Common myeloid progenitor, CD34-positive (primary cell): ENCODE measurements around the gene YPEL3.

Experiments
- CTCF ChIA-PET: fragments of 350-600 bp; sonication (Branson Sonifier 250); formaldehyde crosslinking; loops from one replicate; lab custom pipeline; 2021; ENCODE audit warnings: antibody characterized with exemption; lab: Charles Lee
- POLR2A ChIA-PET: fragments of 350-600 bp; sonication (Branson Sonifier 250); formaldehyde crosslinking; loops from one replicate; lab custom pipeline; 2021; ENCODE audit warnings: antibody characterized with exemption; lab: Charles Lee
- DNase-seq, 3 donors: peaks; one replicate each; pipeline versions ENCODE4 v3.0.0 to v3.0.0-alpha.2; 2013
- H3K27ac ChIP-seq, 2 experiments: 1 replicate in 1 of 2; 2 replicates in 1 of 2; pipeline ENCODE4 v1.7.0; 2013; ENCODE audit warnings: inconsistent platforms in 2 of 2, low read length in 2 of 2, mild to moderate bottlenecking in 2 of 2, low read depth in 1 of 2, moderate library complexity in 1 of 2; ENCODE audit not compliant: severe bottlenecking in 2 of 2, insufficient read depth in 1 of 2, poor library complexity in 1 of 2
- H3K27me3 ChIP-seq, 5 experiments: replicated peaks in 2 of 5; 1 replicate in 3 of 5; 2 replicates in 2 of 5; pipeline versions ENCODE4 v1.6.1 to v1.7.0; 2013; ENCODE audit warnings: low read length in 4 of 5, mild to moderate bottlenecking in 2 of 5, moderate library complexity in 2 of 5, inconsistent platforms in 1 of 5; ENCODE audit not compliant: insufficient read depth in 5 of 5, control insufficient read depth in 4 of 5
- H3K36me3 ChIP-seq, 4 experiments: 1 replicate in 2 of 4; 2 replicates in 2 of 4; pipeline versions ENCODE4 v1.6.1 to v1.7.0; 2013; ENCODE audit warnings: low read length in 3 of 4, control low read depth in 1 of 4, mild to moderate bottlenecking in 1 of 4; ENCODE audit not compliant: control insufficient read depth in 4 of 4, insufficient read depth in 4 of 4
- H3K4me1 ChIP-seq, 4 experiments: 1 replicate in 3 of 4; 2 replicates in 1 of 4; pipeline versions ENCODE4 v1.6.1 to v1.7.1; 2013; ENCODE audit warnings: low read length in 3 of 4, mild to moderate bottlenecking in 3 of 4, control low read depth in 1 of 4, inconsistent platforms in 1 of 4, moderate library complexity in 1 of 4; ENCODE audit not compliant: control insufficient read depth in 4 of 4, insufficient read depth in 4 of 4; ENCODE audit errors: control extremely low read depth in 1 of 4
- H3K4me3 ChIP-seq, 7 experiments: 1 replicate in 4 of 7; 2 replicates in 3 of 7; pipeline versions ENCODE4 v1.5.1 to v1.7.0; 2013; ENCODE audit warnings: mild to moderate bottlenecking in 7 of 7, low read length in 6 of 7, moderate library complexity in 6 of 7, inconsistent platforms in 2 of 7, low read depth in 2 of 7, control low read depth in 1 of 7; ENCODE audit not compliant: insufficient read depth in 4 of 7, control insufficient read depth in 1 of 7; ENCODE audit errors: extremely low read depth in 1 of 7
- H3K9me3 ChIP-seq, 5 experiments: 1 replicate in 4 of 5; 2 replicates in 1 of 5; pipeline versions ENCODE4 v1.6.1 to v1.7.1; 2013; ENCODE audit warnings: low read length in 4 of 5, mild to moderate bottlenecking in 2 of 5, inconsistent platforms in 1 of 5, low read depth in 1 of 5, moderate library complexity in 1 of 5; ENCODE audit not compliant: control insufficient read depth in 4 of 5, insufficient read depth in 2 of 5; ENCODE audit errors: control extremely low read depth in 1 of 5
- WGBS: methylation state at CpG from one replicate; pipeline ENCODE4 v1.1.5; 2013; ENCODE audit not compliant: insufficient coverage; 5-methylcytosine and 5-hydroxymethylcytosine counted together

Gene YPEL3

DNA sequence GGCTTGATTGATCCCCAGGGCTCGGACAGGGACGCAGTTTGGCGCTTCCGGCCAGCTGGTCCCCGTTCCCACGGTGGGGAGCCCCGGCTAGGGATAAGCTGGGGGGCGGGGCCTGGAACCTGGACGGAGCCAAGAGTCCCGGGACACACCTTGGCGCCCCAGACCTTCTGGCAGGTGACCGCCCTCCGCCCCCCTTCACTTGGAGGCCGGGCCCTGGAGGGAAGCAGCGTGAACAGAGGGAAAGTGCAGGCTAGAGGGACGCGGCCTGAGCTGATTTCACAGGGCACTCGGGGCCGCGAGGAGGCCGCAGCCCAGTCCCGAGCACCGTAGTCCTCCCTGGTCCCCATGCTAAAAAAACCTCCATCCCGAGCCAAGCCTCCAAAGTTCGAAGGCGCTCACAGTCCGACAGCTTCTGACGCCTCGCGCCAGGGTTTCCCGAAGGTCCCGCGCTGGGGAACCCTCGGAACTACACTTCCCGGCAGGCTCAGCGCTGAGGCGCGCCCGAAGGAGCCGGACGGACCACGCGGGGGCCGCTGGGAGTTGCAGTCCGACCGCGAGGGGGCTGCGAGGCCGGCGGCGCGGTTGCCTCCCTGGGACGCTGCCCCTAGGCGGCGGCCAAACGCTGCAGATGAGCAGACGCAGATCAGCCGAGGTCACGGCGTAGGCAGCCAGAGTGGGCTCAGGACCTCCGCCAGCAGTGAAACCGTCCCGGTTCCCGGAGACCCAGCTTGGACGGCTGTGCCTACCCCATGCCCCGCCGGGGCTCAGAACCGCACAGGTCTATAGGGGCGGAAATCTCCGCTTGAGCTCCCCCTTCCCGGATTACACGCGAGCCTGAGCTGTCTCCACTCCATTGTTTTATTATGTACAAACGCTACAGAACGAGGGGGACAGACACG lies 4.3 kb downstream of the YPEL3 start, which contains the start of gene TBX6:
Gene TBX6, minus strand, starts transcription at position 451 of the 899 bp plus-strand sequence. CDS start 731 bp downstream, outside the sequence.
- peak; percentile 92 to 95 (median 94) for DNase-seq
- 1% methylated on average over 61 of the region's 76 CpGs for WGBS
- peaks cover 0 to 58% (median 46%) of the 10 kb centered on the region in 4 experiments for H3K4me1 ChIP-seq
- CTCF ChIA-PET, result interaction anchor here (0.5 to 11.3 kb wide), 20 partner anchors 7 to 558 kb away, joined by 3 to 235 read pairs (median 7); partner anchors contain the start of genes ALDOA, CORO1A, GDPD3 and PPP4C
- peak within 1 kb of the TSS; percentile 53 to 86 (median 75) for H3K4me3 ChIP-seq
- peak within 1 kb of the TSS in 1 of 2 experiments; percentile 87 for H3K27ac ChIP-seq
- POLR2A ChIA-PET, result interaction anchor here (0.6 to 2.9 kb wide), 8 partner anchors 11 to 602 kb away, joined by 3 to 20 read pairs (median 4); partner anchors contain the start of genes ALDOA, CORO1A and PPP4C
- peaks cover 0 to 5% (median 0%) of the 10 kb centered on the region in 5 experiments for H3K9me3 ChIP-seq
- H3K27me3 ChIP-seq, result no peaks in the 10 kb centered on the region
- H3K36me3 ChIP-seq, result peaks cover 0 to 16% (median 10%) of the 10 kb centered on the region in 4 experiments

DNA sequence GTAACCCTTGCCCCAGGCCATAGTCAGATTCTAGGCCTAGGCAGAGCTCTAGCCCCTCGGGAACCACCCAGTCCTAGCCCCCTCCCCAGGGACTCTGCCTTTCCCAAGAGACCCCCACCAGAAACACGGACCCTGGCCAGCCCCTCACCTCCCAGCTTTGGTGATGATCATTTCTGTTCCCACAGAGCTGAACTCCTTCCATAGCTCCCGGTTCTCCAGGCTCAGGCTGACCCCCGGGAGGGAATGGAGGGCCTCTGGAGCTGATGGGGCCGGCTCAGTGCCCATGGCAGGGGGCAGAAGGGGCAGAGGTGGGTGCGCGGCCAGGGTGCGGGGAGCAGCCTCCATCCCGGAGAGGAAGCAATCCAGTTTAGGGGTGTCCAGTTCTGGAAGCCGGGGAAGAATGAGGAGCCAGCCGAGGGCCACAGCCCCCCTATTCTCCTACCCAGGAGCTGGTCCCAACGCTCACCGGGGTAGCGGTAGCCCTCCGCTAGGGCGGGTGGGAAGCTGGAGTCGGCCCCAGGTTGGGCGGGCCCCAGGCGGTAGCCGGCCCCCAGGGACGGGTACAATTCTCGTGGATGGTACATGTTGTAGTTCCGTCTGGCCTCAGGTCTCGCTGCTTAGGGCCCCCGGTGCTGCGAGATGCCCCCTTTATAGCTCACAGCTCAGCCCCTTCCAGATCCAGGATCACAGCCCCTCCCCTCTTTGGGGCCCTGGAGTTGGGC lies 5.2 kb downstream of the YPEL3 start:
- Histone ChIP-seq H3K27ac (peak overlapping the region in 1 of 2 experiments; percentile 87), H3K4me3 (peak overlapping the region in 3 of 7 experiments; percentile 75 to 86 (median 76)), H3K36me3 (peaks cover 0 to 17% (median 11%) of the 10 kb centered on the region in 4 experiments), H3K9me3 (no peaks in the 10 kb centered on the region), H3K27me3 (no peaks in the 10 kb centered on the region), H3K4me1 (peaks cover 0 to 53% (median 46%) of the 10 kb centered on the region in 4 experiments)
- CTCF ChIA-PET, result interaction anchor here (0.8 to 11.3 kb wide), 14 partner anchors 8 to 95 kb away, joined by 3 to 235 read pairs (median 8); partner anchors contain the start of genes ALDOA, CORO1A, GDPD3 and PPP4C
- DNase-seq, result peak in 2 of 3 donors; percentile 28 to 35
- POLR2A ChIA-PET, result interaction anchor here (0.9 to 2.9 kb wide), 3 partner anchors 12 to 25 kb away, joined by 4 to 20 read pairs (median 8); partner anchors contain the start of gene ALDOA
- 77% methylated on average over 22 of the region's 26 CpGs for WGBS

DNA sequence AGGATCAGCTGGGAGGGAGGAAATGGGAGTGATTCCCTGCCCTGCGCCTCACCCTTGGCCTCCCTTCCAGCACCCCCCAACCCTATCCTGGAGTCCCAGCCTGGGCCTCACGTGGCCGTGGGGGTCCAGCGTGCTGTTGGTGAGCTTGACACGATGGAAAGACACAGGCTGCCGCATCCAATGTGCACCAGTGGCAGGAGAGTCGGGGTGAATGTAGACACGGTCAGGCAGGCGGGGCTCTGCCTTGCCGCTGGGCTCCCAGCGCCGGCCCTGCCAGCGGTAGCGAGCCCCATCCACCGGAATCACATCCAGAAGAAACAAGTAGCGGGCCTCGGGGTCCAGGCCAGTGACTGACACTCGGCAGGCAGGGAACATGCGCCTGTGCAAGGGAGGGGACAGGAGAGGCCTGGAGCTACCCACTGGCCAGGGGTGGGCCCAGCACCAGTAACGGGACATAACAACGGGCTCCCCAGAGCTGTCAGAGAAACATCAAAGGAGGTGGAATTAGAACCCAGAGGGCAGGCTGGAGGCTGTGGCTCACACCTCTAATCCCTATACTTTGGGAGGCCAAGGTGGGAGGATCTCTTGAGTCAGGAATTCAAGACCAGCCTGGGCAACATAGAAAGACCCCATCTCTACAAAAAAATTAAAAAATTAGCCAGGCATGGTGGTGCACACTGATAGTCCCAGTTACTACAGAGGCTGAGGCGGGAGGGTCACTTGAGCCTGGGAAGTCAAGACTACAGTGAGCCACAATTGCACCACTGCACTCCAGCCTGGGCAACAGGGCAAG lies 7.0 kb downstream of the YPEL3 start:
- Histone ChIP-seq H3K9me3 (no peaks in the 10 kb centered on the region), H3K36me3 (peaks cover 7 to 22% (median 17%) of the 10 kb centered on the region in 4 experiments), H3K4me3 (no peak overlapping the region), H3K4me1 (peaks cover 0 to 37% (median 31%) of the 10 kb centered on the region in 4 experiments), H3K27me3 (no peaks in the 10 kb centered on the region), H3K27ac (no peak overlapping the region)
- WGBS, result 97% methylated on average over 15 of the region's 22 CpGs
- ChIA-PET POLR2A (no interaction called here), CTCF (interaction anchor here (1.5 to 11.3 kb wide), 4 partner anchors 15 to 36 kb away, joined by 7 to 235 read pairs (median 32); partner anchors contain the start of genes ALDOA, GDPD3 and PPP4C)
- no peak for DNase-seq

DNA sequence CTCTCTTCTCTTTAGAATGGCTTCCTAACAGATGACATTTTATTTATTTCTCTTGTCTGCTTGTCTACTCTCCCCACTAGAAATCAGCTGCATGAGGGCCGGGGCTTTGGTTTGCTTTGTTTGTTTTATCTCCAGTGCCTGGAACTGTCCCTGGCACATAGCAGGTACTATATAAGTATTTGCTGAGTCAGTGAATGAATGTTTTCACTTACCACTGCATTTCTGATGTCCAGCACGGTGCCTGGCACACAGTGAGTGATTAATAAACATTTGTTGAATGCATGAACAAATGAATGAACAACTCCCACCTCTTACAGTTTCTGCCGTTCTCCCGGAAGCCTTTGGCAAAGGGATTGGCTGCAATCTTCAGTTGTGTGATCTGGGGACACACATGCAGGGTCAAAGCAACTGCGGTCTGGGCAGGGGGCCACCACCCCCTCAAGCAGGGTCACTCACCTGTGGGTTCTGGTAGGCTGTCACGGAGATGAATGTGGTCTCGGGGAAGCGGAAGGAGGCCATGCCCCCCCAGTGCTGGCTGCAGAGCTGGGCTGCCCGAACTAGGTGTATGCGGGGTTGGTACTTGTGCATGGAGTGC lies 7.7 kb downstream of the YPEL3 start:
- H3K36me3 ChIP-seq, result peaks cover 10 to 25% (median 20%) of the 10 kb centered on the region in 4 experiments
- H3K27me3 ChIP-seq, result no peaks in the 10 kb centered on the region
- DNase-seq, result no peak
- H3K9me3 ChIP-seq, result no peaks in the 10 kb centered on the region
- ChIA-PET CTCF (interaction anchor here (1.2 to 11.3 kb wide), 4 partner anchors 15 to 46 kb away, joined by 3 to 235 read pairs (median 32); partner anchors contain the start of genes ALDOA, GDPD3 and PPP4C), POLR2A (no interaction called here)
- no peak overlapping the region for H3K27ac ChIP-seq
- 95% methylated on average over 7 of the region's 10 CpGs for WGBS
- no peak overlapping the region for H3K4me3 ChIP-seq
- H3K4me1 ChIP-seq, result peaks cover 0 to 33% (median 28%) of the 10 kb centered on the region in 4 experiments

DNA sequence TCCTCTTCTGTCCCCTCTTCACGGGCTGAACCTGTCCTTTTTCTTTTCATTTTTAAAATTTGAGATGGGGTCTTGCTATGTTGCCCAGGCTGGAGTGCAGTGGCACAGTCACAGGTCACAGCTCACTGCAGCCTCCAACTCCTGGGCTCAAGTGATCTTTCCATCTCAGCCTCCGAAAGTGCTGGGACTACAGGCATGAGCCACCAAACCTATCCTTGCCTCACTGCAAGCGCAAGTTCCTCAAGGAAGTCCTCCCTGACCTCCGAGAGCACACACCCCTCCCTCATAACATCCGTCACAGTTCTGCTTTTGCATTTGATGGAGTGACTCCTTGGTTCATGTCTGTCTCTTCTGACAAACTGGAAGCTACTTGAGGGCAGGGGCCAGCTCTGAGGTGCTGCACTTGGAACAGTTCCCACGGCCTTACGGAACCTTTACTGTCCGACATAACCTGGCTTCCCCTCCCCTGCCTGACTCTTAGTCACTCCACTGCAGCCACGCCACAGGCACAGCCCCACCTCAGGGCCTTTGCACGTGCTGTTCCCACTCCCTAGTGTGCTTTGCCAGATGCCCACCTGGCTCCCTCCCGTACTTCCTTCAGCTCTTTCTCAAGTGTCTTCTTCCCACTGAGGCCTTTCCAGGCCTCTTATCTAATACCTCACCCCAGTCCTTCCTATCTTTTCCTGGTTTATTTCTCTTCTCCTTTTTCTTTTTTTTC lies 8.7 kb downstream of the YPEL3 start:
- DNase-seq, result peak in 2 of 3 donors; percentile 67 to 68
- no peaks in the 10 kb centered on the region for H3K27me3 ChIP-seq
- H3K4me3 ChIP-seq, result no peak overlapping the region
- WGBS, result 82% methylated on average over 11 of the region's 11 CpGs
- H3K4me1 ChIP-seq, result peaks cover 0 to 24% (median 20%) of the 10 kb centered on the region in 4 experiments
- H3K27ac ChIP-seq, result no peak overlapping the region
- ChIA-PET POLR2A (no interaction called here), CTCF (interaction anchor here (1.2 to 11.3 kb wide), 3 partner anchors 14 to 45 kb away, joined by 3 to 235 read pairs (median 54); partner anchors contain the start of genes ALDOA, GDPD3 and PPP4C)
- no peaks in the 10 kb centered on the region for H3K9me3 ChIP-seq
- H3K36me3 ChIP-seq, result peaks cover 10 to 35% (median 28%) of the 10 kb centered on the region in 4 experiments
